Karpas-422 (cell line): ENCODE data around the gene RCSD1. TPM values are rescaled to one million over a fixed set of nuclear protein-coding genes. Genes with fewer than 3 reads are reported as not detected.

Experiments used
- DNase-seq: peaks from one replicate; pipeline ENCODE4 v3.0.0-alpha.2; 2015
- H2AFZ ChIP-seq: fragments of 200-600 bp; sonication (generic); 2 replicates; pipeline ENCODE4 v1.6.1; 2014; ENCODE audit warnings: antibody characterized with exemption, low read length, mixed read lengths
- H3K27ac ChIP-seq: fragments of 200-600 bp; sonication (generic); 2 replicates; pipeline ENCODE4 v1.5.1; 2014; ENCODE audit warnings: mild to moderate bottlenecking, low read length, moderate library complexity
- H3K27me3 ChIP-seq: fragments of 200-600 bp; sonication (generic); 2 replicates; pipeline ENCODE4 v1.6.1; 2014; ENCODE audit warnings: low read length, mixed read lengths
- H3K36me3 ChIP-seq: fragments of 200-600 bp; sonication (generic); 2 replicates; pipeline ENCODE4 v1.6.1; 2014; ENCODE audit warnings: low read length, mixed read lengths; ENCODE audit not compliant: insufficient read depth
- H3K4me1 ChIP-seq: fragments of 200-600 bp; sonication (generic); 2 replicates; pipeline ENCODE4 v1.6.1; 2014; ENCODE audit warnings: mild to moderate bottlenecking, low read length, mixed read lengths
- H3K4me2 ChIP-seq: fragments of 200-600 bp; sonication (generic); 2 replicates; pipeline ENCODE4 v1.6.1; 2014; ENCODE audit warnings: low read length, low read depth, mild to moderate bottlenecking; ENCODE audit not compliant: poor library complexity, severe bottlenecking
- H3K4me3 ChIP-seq: fragments of 200-600 bp; sonication (generic); 2 replicates; pipeline ENCODE4 v1.5.1; 2014; ENCODE audit warnings: mild to moderate bottlenecking, antibody characterized with exemption, low read length, mixed read lengths
- H3K79me2 ChIP-seq: fragments of 200-600 bp; sonication (generic); 2 replicates; pipeline ENCODE4 v1.6.1; 2014; ENCODE audit warnings: mild to moderate bottlenecking, low read length, mixed read lengths
- H3K9ac ChIP-seq: fragments of 200-600 bp; sonication (generic); 2 replicates; pipeline ENCODE4 v1.6.0; 2014; ENCODE audit warnings: low read length
- H3K9me2 ChIP-seq: fragments of 200-600 bp; sonication (generic), shearing (Covaris generic); replicated peaks from 2 replicates; pipeline ENCODE4 v1.6.0; 2014; ENCODE audit warnings: mild to moderate bottlenecking, low read length, moderate library complexity; ENCODE audit not compliant: insufficient read depth
- H3K9me3 ChIP-seq: fragments of 300-700, 200-600 bp; sonication (generic); 2 replicates; pipeline ENCODE4 v1.6.1; 2014; ENCODE audit warnings: low read length, mixed read lengths
- H4K20me1 ChIP-seq: fragments of 200-600 bp; sonication (generic); 2 replicates; pipeline ENCODE4 v1.6.1; 2014; ENCODE audit warnings: mild to moderate bottlenecking, antibody characterized with exemption, low read length, low read depth; ENCODE audit not compliant: insufficient read depth
- total RNA-seq: library from RNA; depleted of rRNA; stranded (reverse); fragments of >200 nt; shearing (Covaris generic); gene quantifications from 2 replicates; pipeline ENCODE4 v1.2.3, GENCODE V29; 2014; ENCODE audit warnings: low replicate concordance

RCSD1 gene
- total RNA-seq, 1 experiment from 2014 or later: 85.4 TPM

DNA sequence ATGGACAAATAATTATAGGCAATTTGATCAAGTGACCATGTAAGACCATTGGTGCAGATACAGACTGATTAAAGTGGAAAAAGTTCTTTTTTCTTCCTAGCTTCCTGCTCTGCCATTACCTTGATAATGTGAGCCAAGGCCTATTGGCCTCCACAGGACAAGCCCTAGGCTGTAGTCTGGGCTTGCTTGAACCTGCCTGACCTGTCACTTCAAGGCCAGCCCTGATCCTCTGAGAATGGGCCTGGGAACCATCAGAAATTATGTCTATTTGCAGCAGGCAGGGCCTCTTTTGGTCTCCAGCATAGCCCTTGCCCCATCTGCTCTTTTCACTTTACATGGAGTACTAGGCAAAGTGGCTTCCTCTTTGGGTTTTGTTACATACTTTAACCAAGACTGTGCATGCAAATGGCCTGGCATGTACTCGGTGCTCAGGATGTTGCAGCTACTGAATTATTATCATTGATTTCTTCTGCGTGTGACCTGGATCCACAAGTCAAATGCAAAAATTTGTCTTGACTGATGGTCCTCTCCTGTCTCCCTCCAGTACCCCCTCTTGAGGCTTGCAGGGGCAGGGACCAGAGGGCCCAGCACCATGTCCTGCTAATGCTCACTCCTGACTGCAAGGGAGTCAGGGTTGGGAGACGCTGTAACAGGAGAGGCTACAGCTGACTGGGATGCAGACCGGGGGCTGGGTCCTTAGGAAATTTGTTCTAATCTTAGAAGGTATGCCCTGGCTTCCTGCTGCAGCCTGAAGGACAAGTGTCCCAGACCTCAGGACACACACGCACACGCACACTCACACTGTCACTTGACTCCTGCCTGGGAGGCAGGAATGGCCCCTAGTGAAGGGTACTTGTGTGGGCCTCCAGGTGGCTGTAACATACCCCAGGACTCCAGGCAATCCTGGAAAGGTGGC, 39.4 kb downstream of the RCSD1 start:
- no peak overlapping the region for H2AFZ ChIP-seq
- peaks cover 87% of the 10 kb centered on the region for H3K4me1 ChIP-seq
- H3K9me2 ChIP-seq: no peaks in the 10 kb centered on the region
- no peaks in the 10 kb centered on the region for H3K9me3 ChIP-seq
- H3K4me2 ChIP-seq: peak overlapping the region; percentile 79
- no peaks in the 10 kb centered on the region for H3K36me3 ChIP-seq
- peaks cover 12% of the 10 kb centered on the region; the same call in 1 of the 2 replicates for H3K79me2 ChIP-seq
- H3K27ac ChIP-seq: peak overlapping the region; percentile 98
- H3K27me3 ChIP-seq: no peaks in the 10 kb centered on the region
- H3K4me3 ChIP-seq: peak overlapping the region; percentile 55
- H4K20me1 ChIP-seq: no peaks in the 10 kb centered on the region
- peak overlapping the region; percentile 78 for H3K9ac ChIP-seq
- DNase-seq: peak; percentile 95

DNA sequence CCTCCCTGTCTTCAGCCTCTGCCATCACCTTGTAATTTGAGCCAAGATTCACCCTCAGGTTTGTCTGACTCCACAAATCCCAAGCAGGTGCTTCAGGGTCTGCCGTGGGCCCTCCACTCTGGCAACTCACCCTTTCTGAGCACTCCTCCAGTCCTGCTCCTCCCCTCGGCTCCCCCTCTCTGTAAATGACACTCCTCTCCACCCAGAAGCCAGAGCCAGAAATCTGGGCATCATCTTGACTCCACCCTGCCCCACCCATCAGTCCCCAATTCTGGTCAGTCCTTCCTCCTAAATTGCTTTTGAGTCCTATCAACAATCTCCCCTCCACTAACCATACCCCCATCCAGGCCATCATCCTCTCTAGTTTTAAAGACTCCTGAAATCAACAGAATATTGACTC, 40.5 kb downstream of the RCSD1 start:
- no peaks in the 10 kb centered on the region for H3K9me3 ChIP-seq
- H3K9ac ChIP-seq: peak overlapping the region; percentile 78
- no peaks in the 10 kb centered on the region for H4K20me1 ChIP-seq
- no peaks in the 10 kb centered on the region for H3K9me2 ChIP-seq
- no peak overlapping the region for H2AFZ ChIP-seq
- H3K4me3 ChIP-seq: peak overlapping the region; percentile 55; the same call in 1 of the 2 replicates
- peak; percentile 66 for DNase-seq
- H3K4me2 ChIP-seq: peak overlapping the region; percentile 79
- H3K4me1 ChIP-seq: peaks cover 98% of the 10 kb centered on the region
- H3K79me2 ChIP-seq: peaks cover 9% of the 10 kb centered on the region; the same call in 1 of the 2 replicates
- H3K27ac ChIP-seq: peak overlapping the region; percentile 98
- H3K27me3 ChIP-seq: no peaks in the 10 kb centered on the region
- H3K36me3 ChIP-seq: no peaks in the 10 kb centered on the region

DNA sequence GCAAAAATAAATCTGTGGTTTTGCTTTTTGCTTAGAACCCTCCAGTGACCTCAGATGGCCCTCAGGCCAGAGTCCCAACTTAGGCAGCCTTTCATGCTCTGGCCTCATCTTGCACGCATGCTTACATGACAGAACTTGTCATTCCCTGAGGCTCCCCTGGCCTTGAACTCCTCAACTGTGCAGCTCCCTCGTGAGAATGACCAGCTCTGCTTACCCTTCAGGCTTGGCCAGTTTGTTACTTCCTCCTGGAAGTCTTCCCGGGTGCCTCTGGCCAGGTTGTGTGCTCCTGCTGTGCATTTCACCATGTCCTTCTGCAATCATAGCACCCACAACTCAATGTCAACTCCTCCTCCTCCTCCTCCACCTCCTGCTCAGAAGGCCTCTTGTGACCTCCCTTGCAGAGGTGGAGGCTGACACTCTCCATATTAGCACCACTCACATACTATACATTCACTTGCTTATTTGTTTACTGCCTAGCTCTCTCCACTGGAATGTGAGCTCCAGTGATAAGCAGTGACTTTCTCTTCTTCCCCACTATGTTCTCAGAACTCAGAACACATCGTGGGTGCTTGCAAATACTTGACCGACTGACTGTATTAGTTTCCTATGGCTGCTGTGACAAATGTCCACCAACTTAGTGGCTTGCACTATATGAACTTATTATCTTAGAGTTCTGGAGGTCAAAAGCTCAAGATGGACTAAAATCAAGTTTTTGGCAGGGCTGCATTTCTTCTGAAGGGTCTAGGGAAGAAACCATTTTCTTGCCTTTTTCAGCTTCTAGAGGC, 41.9 kb downstream of the RCSD1 start:
- Histone ChIP-seq H4K20me1 (no peaks in the 10 kb centered on the region), H3K27ac (peak overlapping the region; percentile 98), H3K79me2 (0 out of 2 replicates have a peak, but pooled peaks cover 5% of the 10 kb centered on the region), H3K4me3 (peak overlapping the region; percentile 10; the same call in 1 of the 2 replicates), H3K27me3 (no peaks in the 10 kb centered on the region), H3K4me2 (peak overlapping the region; percentile 79), H3K4me1 (peaks cover 100% of the 10 kb centered on the region), H2AFZ (no peak overlapping the region), H3K36me3 (no peaks in the 10 kb centered on the region), H3K9ac (peak overlapping the region; percentile 78), H3K9me2 (no peaks in the 10 kb centered on the region), H3K9me3 (no peaks in the 10 kb centered on the region)
- DNase-seq: peak; percentile 81

DNA sequence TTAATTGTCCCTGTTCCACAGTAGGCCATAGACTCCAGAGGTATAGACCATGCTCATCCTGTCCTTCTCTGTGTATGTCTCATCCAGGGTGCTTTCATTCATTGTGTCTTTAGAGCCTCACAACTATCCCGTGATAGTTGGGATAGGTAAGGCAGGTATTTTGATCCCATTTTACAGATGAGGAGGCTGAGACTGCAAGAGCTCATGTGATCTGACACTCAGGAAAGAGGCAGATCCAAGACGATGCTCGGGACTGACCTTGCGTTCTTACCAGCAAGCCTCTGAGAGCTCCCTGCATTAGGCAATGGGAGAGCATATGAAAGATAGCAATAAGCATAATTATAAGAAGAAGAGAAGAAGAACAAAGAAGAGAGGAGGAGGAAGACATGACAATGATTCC, 42.8 kb downstream of the RCSD1 start:
- DNase-seq: no peak
- Histone ChIP-seq H3K9ac (no peak overlapping the region), H3K36me3 (no peaks in the 10 kb centered on the region), H3K27ac (peak overlapping the region; percentile 98), H3K4me3 (no peak overlapping the region), H2AFZ (no peak overlapping the region), H3K4me1 (peaks cover 100% of the 10 kb centered on the region), H3K27me3 (no peaks in the 10 kb centered on the region), H3K79me2 (peaks cover 7% of the 10 kb centered on the region; the same call in 1 of the 2 replicates), H4K20me1 (no peaks in the 10 kb centered on the region), H3K9me2 (no peaks in the 10 kb centered on the region), H3K4me2 (no peak overlapping the region), H3K9me3 (no peaks in the 10 kb centered on the region)

DNA sequence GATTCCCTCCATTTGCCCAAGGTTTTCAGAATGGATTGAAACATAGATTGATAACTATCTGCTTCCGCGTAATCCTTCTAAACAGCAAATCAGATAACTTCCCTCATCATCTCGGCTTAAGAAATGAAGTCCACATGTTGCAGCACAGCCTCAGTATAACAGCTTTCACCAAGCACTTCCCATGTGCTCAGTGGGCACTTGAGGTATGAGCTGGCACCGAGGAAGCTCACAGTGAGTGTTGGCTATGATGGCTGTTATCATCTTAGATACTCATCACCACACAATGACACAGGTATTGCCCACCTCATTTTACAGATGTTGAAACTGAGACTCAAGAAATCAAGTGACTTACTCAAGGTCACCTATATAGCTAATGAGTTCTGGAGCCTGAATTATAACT, 43.2 kb downstream of the RCSD1 start:
- H3K9ac ChIP-seq: peak overlapping the region; percentile 46; the same call in 1 of the 2 replicates
- peaks cover 9% of the 10 kb centered on the region; the same call in 1 of the 2 replicates for H3K79me2 ChIP-seq
- no peak overlapping the region for H3K4me3 ChIP-seq
- H3K36me3 ChIP-seq: no peaks in the 10 kb centered on the region
- H3K4me2 ChIP-seq: no peak overlapping the region
- H3K4me1 ChIP-seq: peaks cover 100% of the 10 kb centered on the region
- no peaks in the 10 kb centered on the region for H3K9me2 ChIP-seq
- peak overlapping the region; percentile 98 for H3K27ac ChIP-seq
- no peak for DNase-seq
- H4K20me1 ChIP-seq: no peaks in the 10 kb centered on the region
- no peaks in the 10 kb centered on the region for H3K27me3 ChIP-seq
- no peaks in the 10 kb centered on the region for H3K9me3 ChIP-seq
- H2AFZ ChIP-seq: no peak overlapping the region

DNA sequence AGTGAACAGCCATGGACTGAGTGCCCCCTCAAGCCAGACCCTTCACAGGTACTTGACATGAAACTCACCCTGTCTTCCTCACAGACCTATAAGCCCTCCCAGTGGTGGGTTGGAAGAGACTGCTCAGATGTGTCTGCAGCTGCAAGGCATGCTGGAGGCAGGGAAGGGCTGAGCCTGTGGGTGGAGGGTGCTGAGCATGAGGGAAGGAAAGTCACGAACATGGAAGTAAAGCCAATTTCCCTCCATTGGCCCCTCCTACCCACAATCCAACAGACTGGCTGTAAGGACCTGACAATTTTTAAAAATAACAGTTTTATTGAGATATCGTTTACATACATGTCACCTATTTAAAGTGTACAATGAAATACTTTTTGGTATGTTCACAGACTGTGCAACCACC, 44.1 kb downstream of the RCSD1 start:
- peak overlapping the region; percentile 98 for H3K27ac ChIP-seq
- H2AFZ ChIP-seq: no peak overlapping the region
- H3K4me2 ChIP-seq: peak overlapping the region; percentile 49
- peaks cover 100% of the 10 kb centered on the region for H3K4me1 ChIP-seq
- no peaks in the 10 kb centered on the region for H3K9me3 ChIP-seq
- H3K79me2 ChIP-seq: peaks cover 9% of the 10 kb centered on the region; the same call in 1 of the 2 replicates
- no peak overlapping the region; the same call in 1 of the 2 replicates for H3K4me3 ChIP-seq
- peak; percentile 85 for DNase-seq
- no peaks in the 10 kb centered on the region for H4K20me1 ChIP-seq
- H3K36me3 ChIP-seq: no peaks in the 10 kb centered on the region
- H3K9me2 ChIP-seq: no peaks in the 10 kb centered on the region
- H3K27me3 ChIP-seq: no peaks in the 10 kb centered on the region
- peak overlapping the region; percentile 46 for H3K9ac ChIP-seq

DNA sequence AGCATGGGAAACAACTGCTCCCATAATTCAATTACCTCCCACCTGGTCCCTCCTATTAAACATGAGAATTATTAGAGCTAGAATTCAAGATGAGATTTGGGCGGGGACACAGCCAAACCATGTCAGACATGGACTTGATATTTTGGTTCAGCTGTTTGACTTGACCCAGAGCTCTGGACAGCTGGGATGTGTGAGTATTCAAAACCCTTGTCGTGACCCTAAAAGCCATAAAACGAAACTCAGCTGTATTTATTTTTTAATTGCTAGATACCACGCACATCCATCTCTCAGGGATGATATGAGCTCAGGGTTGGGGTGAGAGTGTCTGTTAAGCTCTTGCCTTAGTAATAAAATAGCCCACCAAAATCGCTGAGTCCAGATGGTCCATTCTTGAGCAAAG, 45.4 kb downstream of the RCSD1 start:
- H3K79me2 ChIP-seq: peaks cover 9% of the 10 kb centered on the region; the same call in 1 of the 2 replicates
- H3K4me3 ChIP-seq: no peak overlapping the region
- no peak for DNase-seq
- peak overlapping the region; percentile 31 for H3K9ac ChIP-seq
- peaks cover 100% of the 10 kb centered on the region for H3K4me1 ChIP-seq
- no peaks in the 10 kb centered on the region for H3K27me3 ChIP-seq
- no peaks in the 10 kb centered on the region for H3K36me3 ChIP-seq
- H3K27ac ChIP-seq: peak overlapping the region; percentile 98
- no peaks in the 10 kb centered on the region for H4K20me1 ChIP-seq
- no peak overlapping the region for H2AFZ ChIP-seq
- no peaks in the 10 kb centered on the region for H3K9me2 ChIP-seq
- no peaks in the 10 kb centered on the region for H3K9me3 ChIP-seq
- peak overlapping the region; percentile 65 for H3K4me2 ChIP-seq
